Breast epithelium (tissue), 4 donors: ENCODE results near the gene YPEL5. TPM values are rescaled to one million over a fixed set of nuclear protein-coding genes. Genes with fewer than 3 reads are reported as not detected.
A peak's percentile ranks its signal among the peaks of the same experiment; 100 is the strongest.

Experiments
- DNase-seq, 2 donors: peaks; one replicate each; pipeline ENCODE4 v3.0.0-alpha.2; 2019; ENCODE audit warnings: low spot score in 2 of 2
- H3K27ac ChIP-seq, 2 donors: fragments of 200-600 bp; sonication (generic) in 1 of 2; one replicate each; pipeline ENCODE4 v1.5.1; 2016 to 2019; ENCODE audit warnings: mild to moderate bottlenecking in 1 of 2
- H3K27me3 ChIP-seq, 2 donors: fragments of 200-600 bp; sonication (generic) in 1 of 2; one replicate each; pipeline versions ENCODE4 v1.5.1 to v1.6.0; 2017 to 2019; ENCODE audit warnings: control low read depth in 1 of 2, mild to moderate bottlenecking in 1 of 2
- H3K36me3 ChIP-seq: fragments of 200-600 bp; one replicate; pipeline ENCODE4 v1.5.1; 2019
- H3K4me1 ChIP-seq, 2 donors: fragments of 200-600 bp; sonication (generic); one replicate each; pipeline ENCODE4 v1.5.1; 2016 to 2019; ENCODE audit warnings: control low read depth in 1 of 2
- H3K4me3 ChIP-seq, 3 donors: fragments of 200-600 bp; sonication (generic); 1 replicate in 2 of 3; 2 replicates in 1 of 3; pipeline ENCODE4 v1.5.1; 2016 to 2019; ENCODE audit warnings: mild to moderate bottlenecking in 3 of 3, moderate library complexity in 2 of 3
- H3K9me3 ChIP-seq, 2 donors: fragments of 200-600 bp; sonication (generic) in 1 of 2; one replicate each; pipeline ENCODE4 v1.5.1; 2016 to 2019; ENCODE audit warnings: control low read depth in 1 of 2
- POLR2A ChIP-seq: fragments of 450-650 bp; IDR thresholded peaks from one replicate; pipeline ENCODE4 v1.6.1; 2016; ENCODE audit warnings: antibody characterized with exemption, mild to moderate bottlenecking, moderate library complexity
- POLR2AphosphoS5 ChIP-seq, 3 donors: sonication (generic); formaldehyde crosslinking; IDR thresholded peaks; one replicate each; pipeline ENCODE4 v1.6.1; 2017; ENCODE audit warnings: antibody characterized with exemption in 3 of 3
- intact Hi-C: fragments of 100-400 bp; cut with DNase I; formaldehyde crosslinking; loops from one replicate; pipeline ENCODE4 v1.15.1; 2023; ENCODE audit warnings: low total_unique reads
- total RNA-seq, 3 donors: library from RNA; depleted of rRNA; stranded (reverse); fragments of >200 nt; gene quantifications; one replicate each; pipeline ENCODE4 v1.1.0, GENCODE V29; 2016
- TF ChIP-seq, protein P1 (sequence below), 3 donors: fragments of 450-650 bp; IDR thresholded peaks; one replicate each; pipeline ENCODE4 v1.5.1; 2016 to 2017; ENCODE audit warnings: antibody characterized with exemption in 3 of 3, mild to moderate bottlenecking in 3 of 3, moderate library complexity in 3 of 3

YPEL5 gene
- total RNA-seq, 3 donors from 2014 or later = 90.8 to 161 (median 104) TPM

- Histone ChIP-seq H3K36me3 (no peaks in the 10 kb centered on the region), H3K27ac (no peak overlapping the region), H3K27me3 (no peaks in the 10 kb centered on the region), H3K4me1 (no peaks in the 10 kb centered on the region), H3K9me3 (no peaks in the 10 kb centered on the region), H3K4me3 (no peak overlapping the region)
- peak in 1 of 2 donors; percentile 52 for DNase-seq
- TF ChIP-seq POLR2A (no peak), POLR2AphosphoS5 (IDR thresholded peaks at IDR 0.05) (no peak)
- TF ChIP-seq, protein P1, sequence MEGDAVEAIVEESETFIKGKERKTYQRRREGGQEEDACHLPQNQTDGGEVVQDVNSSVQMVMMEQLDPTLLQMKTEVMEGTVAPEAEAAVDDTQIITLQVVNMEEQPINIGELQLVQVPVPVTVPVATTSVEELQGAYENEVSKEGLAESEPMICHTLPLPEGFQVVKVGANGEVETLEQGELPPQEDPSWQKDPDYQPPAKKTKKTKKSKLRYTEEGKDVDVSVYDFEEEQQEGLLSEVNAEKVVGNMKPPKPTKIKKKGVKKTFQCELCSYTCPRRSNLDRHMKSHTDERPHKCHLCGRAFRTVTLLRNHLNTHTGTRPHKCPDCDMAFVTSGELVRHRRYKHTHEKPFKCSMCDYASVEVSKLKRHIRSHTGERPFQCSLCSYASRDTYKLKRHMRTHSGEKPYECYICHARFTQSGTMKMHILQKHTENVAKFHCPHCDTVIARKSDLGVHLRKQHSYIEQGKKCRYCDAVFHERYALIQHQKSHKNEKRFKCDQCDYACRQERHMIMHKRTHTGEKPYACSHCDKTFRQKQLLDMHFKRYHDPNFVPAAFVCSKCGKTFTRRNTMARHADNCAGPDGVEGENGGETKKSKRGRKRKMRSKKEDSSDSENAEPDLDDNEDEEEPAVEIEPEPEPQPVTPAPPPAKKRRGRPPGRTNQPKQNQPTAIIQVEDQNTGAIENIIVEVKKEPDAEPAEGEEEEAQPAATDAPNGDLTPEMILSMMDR (IDR thresholded peaks at IDR 0.05) = peak; percentile 83 to 94 (median 90)
- intact Hi-C loops = no loop called here
Observed at GRCh38 chr2:30208453-30208852, 61.6 kb downstream of the YPEL5 start.

GRCh38 chr2:30209227-30209626 lies 62.4 kb downstream of the YPEL5 start:
- H3K36me3 ChIP-seq = no peaks in the 10 kb centered on the region

More at GRCh38 chr2:30209227-30209626, 62.4 kb downstream of the YPEL5 start:
- Histone ChIP-seq H3K4me1 (no peaks in the 10 kb centered on the region), H3K9me3 (no peaks in the 10 kb centered on the region), H3K27me3 (no peaks in the 10 kb centered on the region), H3K4me3 (no peak overlapping the region), H3K27ac (no peak overlapping the region)
- no peak for DNase-seq
- intact Hi-C loops = no loop called here
- TF ChIP-seq, protein P1 (IDR thresholded peaks at IDR 0.05) = no peak
- TF ChIP-seq POLR2AphosphoS5 (IDR thresholded peaks at IDR 0.05) = no peak
- TF ChIP-seq POLR2A = no peak

Other genes with a start within 250 kb of the YPEL5 start
- 1 to 10 TPM in 1 of 3 donors, under 1 TPM in 2; 0.33 to 5.6 (median 0.64) TPM for gene ALK, start 225.4 kb upstream of the YPEL5 start, total RNA-seq
- 100 to 1,000 TPM in 1 of 3 donors, 10 to 100 TPM in 2; 18.2 to 153 (median 87.2) TPM for gene LBH, start 84.5 kb downstream of the YPEL5 start, total RNA-seq